HG03342 (cell line): Measurements from ENCODE around the gene REPIN1.

Experiments used
- ATAC-seq: cut with Tn5 transposase; IDR thresholded peaks from one replicate; pipeline ENCODE4 v1.9.1; 2021; ENCODE audit warnings: mild to moderate bottlenecking, moderate library complexity; ENCODE audit not compliant: unreplicated experiment

Gene REPIN1

GRCh38 chr7:150388709-150389531 lies 20.3 kb downstream of the REPIN1 start:
- ATAC-seq: no peak

DNA sequence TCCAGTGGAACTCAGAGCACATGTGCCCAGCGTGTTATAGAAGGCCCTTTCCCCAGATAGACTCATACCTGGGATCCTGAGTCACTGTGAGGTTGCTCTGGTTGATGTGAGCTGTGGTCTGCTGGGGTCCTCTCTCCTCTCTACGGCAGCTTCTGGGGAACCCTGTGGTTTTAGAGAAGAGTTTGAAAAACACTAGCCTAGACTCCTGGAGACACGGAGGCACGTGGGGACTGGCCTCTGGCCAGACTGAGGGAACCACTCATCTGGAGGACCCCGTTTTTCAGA lies 20.9 kb downstream of the REPIN1 start:
- no peak for ATAC-seq

GRCh38 chr7:150390205-150390604 lies 21.6 kb downstream of the REPIN1 start:
- ATAC-seq: no peak

DNA sequence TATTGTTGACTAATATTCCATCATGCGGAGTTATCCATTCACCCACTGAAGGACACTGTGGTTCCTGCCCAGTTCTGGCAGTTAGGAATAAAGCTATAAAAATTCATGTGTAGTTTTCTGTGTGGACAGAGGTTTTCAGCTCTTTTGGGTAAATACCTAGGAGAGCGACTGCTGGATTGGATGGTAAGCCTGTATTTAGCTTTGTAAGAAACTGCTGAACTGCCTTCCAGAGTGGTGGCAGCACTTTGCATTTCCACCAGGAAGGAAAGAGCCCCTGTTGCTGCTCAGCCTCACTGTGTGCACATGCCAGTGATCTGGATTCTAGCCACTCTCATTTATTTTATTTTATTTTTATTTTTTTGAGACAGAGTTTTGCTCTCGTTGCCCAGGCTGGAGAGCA lies 24.7 kb downstream of the REPIN1 start:
- no peak for ATAC-seq

- no peak for ATAC-seq
Observed at GRCh38 chr7:150396426-150396825, 27.8 kb downstream of the REPIN1 start.

GRCh38 chr7:150396851-150397260 lies 28.2 kb downstream of the REPIN1 start:
- no peak for ATAC-seq

DNA sequence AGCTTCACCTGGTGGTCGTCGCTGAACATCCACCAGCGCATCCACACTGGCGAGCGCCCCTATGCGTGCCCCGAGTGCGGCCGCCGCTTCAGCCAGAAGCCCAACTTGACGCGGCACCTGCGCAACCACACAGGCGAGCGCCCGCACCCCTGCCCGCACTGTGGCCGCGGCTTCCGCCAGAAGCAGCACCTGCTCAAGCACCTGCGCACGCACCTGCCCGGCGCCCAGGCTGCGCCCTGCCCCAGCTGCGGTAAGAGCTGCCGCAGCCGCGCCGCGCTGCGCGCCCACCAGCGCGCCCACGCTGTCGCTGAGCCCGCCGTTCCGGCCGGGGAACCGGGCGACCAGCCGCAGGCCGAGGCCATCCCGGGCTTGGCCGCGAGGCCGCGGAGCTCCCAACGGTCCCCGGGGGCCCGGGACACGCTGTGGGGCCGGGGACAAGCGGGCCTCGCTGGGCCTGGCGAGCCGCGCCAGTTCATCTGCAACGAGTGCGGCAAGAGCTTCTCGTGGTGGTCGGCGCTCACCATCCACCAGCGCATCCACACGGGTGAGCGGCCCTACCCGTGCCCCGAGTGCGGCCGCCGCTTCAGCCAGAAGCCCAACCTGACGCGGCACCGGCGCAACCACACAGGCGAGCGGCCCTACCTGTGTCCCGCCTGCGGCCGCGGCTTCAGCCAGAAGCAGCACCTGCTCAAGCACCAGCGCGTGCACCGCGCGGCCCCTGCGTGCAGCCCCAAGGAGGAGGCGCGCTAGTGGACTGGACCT lies 28.9 kb downstream of the REPIN1 start:
- ATAC-seq: no peak

- no peak for ATAC-seq
Observed at GRCh38 chr7:150398108-150398964, 29.7 kb downstream of the REPIN1 start.

DNA sequence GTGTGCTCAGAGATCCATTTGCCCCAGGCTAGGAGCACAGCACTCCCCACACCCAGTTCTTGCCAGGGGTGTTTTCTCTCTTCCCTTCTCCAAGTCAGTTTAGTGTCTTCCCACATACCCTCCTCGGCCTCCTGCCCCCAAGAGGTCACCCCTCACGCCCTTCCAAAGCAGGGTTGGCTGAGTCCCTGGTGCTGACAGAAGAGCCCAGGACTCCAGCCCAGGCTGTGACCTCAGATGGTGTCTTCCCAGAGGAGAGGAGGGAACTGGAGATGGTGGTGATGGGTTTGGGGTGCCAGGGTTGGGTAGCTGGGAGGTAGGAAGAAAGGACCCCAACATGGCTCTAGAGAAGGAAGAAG lies 30.3 kb downstream of the REPIN1 start:
- ATAC-seq: no peak

DNA sequence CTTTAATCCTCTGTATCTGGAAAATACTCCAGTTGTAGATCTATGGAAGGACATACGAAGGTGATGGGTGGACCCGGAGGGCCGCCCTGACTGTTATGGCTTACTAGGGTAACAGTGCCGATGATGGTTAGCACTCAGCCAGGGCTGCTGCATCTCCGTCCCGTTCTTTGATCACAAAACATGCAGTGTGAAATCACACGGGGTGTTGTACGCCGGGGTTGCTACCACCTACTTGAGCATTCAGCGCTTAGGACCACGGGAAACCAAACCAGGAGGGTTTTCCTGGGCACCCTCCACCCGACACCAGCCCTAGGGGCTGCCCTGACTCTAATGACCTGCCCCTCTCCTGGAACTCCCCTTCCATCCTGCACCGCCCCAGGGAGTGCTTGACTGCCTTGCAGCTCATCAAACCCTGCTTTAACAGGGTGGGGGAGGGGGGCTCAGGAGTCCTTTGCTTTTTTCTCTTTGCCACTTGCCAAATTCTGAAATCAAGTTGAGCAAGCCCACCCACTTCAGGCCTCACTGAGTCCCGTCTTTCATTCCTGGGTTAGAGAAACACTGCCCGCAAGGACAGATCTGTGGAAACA lies 30.9 kb downstream of the REPIN1 start:
- ATAC-seq: no peak

DNA sequence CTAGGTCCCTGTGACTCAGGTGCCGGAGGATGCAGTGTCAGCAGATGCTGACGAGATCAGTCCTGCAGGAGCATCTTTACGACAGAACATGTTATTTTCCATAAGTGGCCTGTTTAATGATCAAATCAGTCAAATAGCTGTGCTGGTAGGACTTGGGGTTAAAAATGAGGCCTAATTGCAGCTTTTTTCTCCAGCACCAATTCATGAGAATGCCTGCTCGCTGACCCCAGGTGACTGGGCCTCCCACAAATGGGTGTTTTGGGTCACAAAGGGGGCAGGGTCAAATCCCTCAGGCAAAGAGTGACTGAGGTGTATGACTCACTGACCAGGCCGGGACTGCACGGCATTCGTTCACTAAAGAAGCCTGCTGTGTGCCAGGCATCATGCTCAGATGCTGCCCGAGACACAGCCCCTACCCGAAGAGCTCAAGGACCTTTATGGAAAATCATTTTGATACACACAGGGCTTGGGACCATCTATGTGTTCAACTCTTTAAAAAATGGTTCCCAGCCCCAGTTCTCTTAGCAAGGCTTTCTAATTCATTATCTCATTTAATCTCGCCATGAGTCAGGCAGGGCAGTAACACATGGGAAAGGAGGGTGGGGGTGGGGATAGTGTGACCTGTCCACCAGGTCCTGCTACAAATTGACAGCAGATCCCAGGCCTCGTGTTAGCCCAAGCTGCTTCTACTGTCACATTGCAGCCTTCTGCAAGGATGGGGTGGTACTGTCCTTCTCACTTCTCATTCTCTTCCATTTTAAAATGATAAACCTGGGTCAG lies 31.6 kb downstream of the REPIN1 start:
- ATAC-seq: no peak

DNA sequence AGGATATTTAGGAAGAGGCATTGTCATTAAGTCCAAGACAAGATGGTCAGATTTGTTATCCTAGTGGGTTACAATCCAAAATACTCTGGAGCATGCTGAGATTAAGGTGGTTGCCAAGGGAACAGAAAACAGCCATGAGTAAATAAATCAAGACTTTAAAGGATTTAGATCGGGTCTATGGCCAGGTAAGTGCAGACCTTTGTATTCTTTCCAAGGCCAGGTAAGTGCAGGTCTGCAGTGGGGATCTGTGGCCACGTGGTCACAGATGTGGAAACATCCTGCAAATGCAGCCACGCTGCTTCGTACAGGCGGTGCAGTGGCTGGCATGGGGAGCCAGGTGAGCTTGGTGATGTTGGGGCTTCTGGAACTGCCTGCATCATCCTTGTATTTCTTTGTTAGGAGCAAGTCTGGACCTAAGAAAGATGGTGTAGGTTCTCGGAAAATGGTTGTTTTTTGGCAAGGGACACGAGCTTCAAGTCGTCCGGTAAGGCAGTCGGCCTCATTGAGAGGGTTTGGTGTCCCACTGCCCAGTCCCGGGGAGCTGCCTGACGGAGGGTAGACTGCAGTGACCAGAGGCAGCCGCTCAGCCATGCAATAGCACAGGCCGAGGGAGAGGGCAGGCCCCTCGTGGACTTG lies 32.3 kb downstream of the REPIN1 start:
- ATAC-seq: no peak

- no peak for ATAC-seq
Observed at GRCh38 chr7:150401424-150401790, 32.8 kb downstream of the REPIN1 start.

GRCh38 chr7:150401861-150402631 lies 33.4 kb downstream of the REPIN1 start:
- ATAC-seq: no peak

DNA sequence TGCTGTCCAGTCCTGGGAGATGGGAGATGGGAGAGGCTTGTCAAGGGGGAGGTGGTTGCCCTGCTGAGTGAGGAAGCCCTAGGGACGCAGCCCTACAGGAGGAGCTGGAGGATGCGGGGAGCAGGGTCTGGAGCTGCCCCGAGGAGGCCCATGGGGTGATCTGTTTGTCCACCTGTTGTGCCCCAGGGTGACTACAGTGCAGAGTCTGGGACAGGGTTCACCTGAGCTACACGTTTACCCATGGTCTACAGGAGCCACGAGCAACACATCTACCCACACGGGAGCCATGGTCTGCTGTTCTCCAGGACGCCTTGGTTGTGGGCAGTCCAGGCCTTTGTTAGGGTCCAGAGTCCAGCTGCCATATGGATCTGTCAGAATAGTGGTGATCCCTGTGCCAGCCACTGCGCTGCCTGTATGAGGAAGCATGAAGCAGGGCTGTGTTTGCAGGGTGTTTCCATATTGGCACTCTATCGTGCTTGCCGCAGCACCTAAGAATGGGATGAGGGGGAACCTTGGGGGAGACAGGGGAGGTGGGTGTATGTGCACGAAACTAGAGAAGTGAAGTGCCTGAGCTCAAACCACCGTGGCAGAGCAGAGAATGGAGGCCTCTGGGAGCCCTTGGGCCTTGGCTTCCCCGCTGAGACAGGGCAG lies 34.2 kb downstream of the REPIN1 start:
- ATAC-seq: no peak

DNA sequence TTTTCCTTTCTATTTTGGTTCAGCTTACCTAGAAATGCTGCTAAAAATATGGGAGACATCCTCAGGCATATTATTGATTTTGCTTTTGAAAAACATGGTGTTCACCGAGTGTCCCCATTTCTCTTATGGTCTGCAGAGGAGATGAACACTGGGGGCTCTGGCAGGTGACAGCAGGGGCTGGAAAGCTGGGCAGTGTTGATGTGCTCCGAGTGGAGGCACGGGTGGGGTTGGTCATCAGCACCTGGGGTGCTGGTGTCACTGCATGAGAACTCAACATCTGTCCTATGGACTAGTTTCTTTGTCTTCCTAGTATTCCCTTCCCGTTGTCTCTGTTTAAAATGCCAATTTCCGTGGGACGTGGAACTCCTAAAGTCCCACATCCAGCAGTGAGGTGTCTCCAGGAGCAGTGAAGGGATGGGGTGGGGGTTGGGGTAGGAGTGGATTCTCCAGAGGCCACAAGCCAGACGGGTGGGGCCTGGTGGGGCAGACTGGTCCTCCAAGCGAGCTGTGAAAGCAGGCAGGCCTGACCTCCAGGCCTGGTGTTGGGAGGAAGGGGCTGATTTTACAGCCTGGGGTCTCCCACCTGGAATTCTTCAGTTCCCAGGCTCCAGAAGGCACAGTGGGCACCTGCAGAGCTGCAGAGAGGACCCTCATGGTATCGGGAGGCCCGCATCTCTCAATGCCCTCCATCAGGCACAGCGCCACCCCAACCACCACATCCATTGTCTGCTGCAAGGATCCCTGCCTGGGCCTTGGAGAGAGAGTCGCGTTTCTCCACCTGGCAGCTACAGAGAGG lies 35.0 kb downstream of the REPIN1 start:
- no peak for ATAC-seq

DNA sequence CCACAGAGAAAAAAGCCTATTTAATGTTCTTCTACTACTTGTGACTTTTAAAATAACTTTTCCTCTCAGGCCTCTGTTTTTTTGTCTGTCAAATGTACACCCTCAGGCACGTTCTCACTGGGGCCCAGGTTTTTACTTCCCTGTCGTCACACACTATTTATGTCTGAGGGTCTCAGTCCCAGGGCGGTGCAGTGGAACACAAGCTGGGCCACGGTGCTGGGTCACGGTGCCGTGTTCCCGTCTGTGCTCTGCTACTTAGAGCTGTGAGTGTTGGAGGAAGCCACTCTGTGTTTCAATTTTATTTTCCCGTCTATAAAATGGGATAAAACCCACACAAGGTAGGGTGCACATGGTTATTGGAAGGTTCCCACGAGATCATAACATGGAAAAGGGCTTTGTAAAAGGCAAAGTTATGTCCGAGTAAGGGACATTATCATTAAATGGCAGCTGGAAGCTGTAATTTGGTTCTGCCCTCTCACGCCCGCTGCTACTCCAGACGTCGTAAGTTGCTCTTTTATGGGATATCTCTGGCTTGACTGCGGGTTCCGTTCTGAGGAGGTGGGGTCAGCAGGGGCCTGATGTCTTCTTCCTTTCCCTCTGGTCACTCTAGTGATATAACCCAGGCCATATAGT lies 35.7 kb downstream of the REPIN1 start:
- ATAC-seq: no peak
